H1 (cell line): Measurements from ENCODE around the gene UNC93A. TPM values are rescaled to one million over a fixed set of nuclear protein-coding genes. Genes with fewer than 3 reads are reported as not detected.

Experiments used
- CTCF ChIA-PET: fragments of 300-600 bp; sonication (Branson Sonifier 250); formaldehyde crosslinking; loops from one replicate; lab custom pipeline; 2021; ENCODE audit not compliant: partially characterized antibody; lab: Charles Lee
- POLR2A ChIA-PET: fragments of 300-600 bp; sonication (Branson Sonifier 250); formaldehyde crosslinking; loops from one replicate; lab custom pipeline; 2021; ENCODE audit warnings: inconsistent platforms; ENCODE audit not compliant: partially characterized antibody; lab: Charles Lee
- DNase-seq, 2 experiments: peaks; one replicate each; pipeline versions ENCODE4 v3.0.0 to v3.0.0-alpha.2; 2010 to 2022; ENCODE audit warnings: low spot score in 2 of 2, low read depth in 1 of 2, mixed read lengths in 1 of 2
- FAIRE-seq: peaks from 2 replicates; lab custom pipeline; 2011; peaks lifted over from hg19 to GRCh38; lab: Jason Lieb, UNC
- H2AFZ ChIP-seq: 2 replicates; pipeline ENCODE4 v1.8.1; 2012; ENCODE audit warnings: low read length, inconsistent platforms
- H2AK5ac ChIP-seq: 2 replicates; pipeline ENCODE4 v1.6.1; 2013; ENCODE audit warnings: low read depth, low read length
- H2BK120ac ChIP-seq: replicated peaks from 2 replicates; pipeline ENCODE3; 2013; ENCODE audit warnings: low read depth, low read length, inconsistent platforms
- H2BK12ac ChIP-seq: 2 replicates; pipeline ENCODE4 v1.6.1; 2013; ENCODE audit warnings: low read depth, low read length
- H2BK15ac ChIP-seq: 2 replicates; pipeline ENCODE4 v1.6.1; 2013; ENCODE audit warnings: low read length
- H2BK20ac ChIP-seq: 2 replicates; pipeline ENCODE4 v1.6.1; 2013; ENCODE audit warnings: low read length
- H2BK5ac ChIP-seq: 2 replicates; pipeline ENCODE4 v1.6.1; 2013; ENCODE audit warnings: low read depth, low read length
- H3K14ac ChIP-seq: 2 replicates; pipeline ENCODE4 v1.6.1; 2013; ENCODE audit warnings: inconsistent platforms; ENCODE audit not compliant: insufficient read length
- H3K18ac ChIP-seq: 2 replicates; pipeline ENCODE4 v1.6.1; 2013; ENCODE audit warnings: low read length; ENCODE audit errors: extremely low read depth
- H3K23ac ChIP-seq: 2 replicates; pipeline ENCODE4 v1.6.1; 2013; ENCODE audit warnings: inconsistent platforms; ENCODE audit not compliant: insufficient read length
- H3K23me2 ChIP-seq: 2 replicates; pipeline ENCODE4 v1.6.1; 2013; ENCODE audit warnings: low read depth, low read length
- H3K27ac ChIP-seq: 2 replicates; pipeline ENCODE4 v1.6.1; 2011; ENCODE audit warnings: low read depth, low read length, inconsistent platforms
- H3K27me3 ChIP-seq, 4 experiments: replicated peaks in 1 of 4; 1 replicate in 1 of 4; 2 replicates in 3 of 4; pipeline versions ENCODE4 v1.6.1 to v1.8.1; 2011 to 2013; ENCODE audit warnings: low read length in 3 of 4, mild to moderate bottlenecking in 3 of 4, inconsistent platforms in 2 of 4, mixed read lengths in 2 of 4, moderate library complexity in 1 of 4; ENCODE audit not compliant: control insufficient read depth in 3 of 4, insufficient read depth in 3 of 4; ENCODE audit errors: extremely low read depth in 1 of 4
- H3K36me3 ChIP-seq, 4 experiments: 2 replicates each; pipeline versions ENCODE4 v1.6.1 to v1.8.1; 2011 to 2013; ENCODE audit warnings: mild to moderate bottlenecking in 4 of 4, low read length in 3 of 4, moderate library complexity in 2 of 4, control low read depth in 1 of 4, inconsistent platforms in 1 of 4; ENCODE audit not compliant: insufficient read depth in 4 of 4, control insufficient read depth in 2 of 4
- H3K4ac ChIP-seq: replicated peaks from 2 replicates; pipeline ENCODE3; 2013; ENCODE audit warnings: low read length, low read depth, mixed read lengths, inconsistent platforms; ENCODE audit not compliant: insufficient read length
- H3K4me1 ChIP-seq, 4 experiments: replicated peaks in 1 of 4; 1 replicate in 1 of 4; 2 replicates in 3 of 4; pipeline versions ENCODE4 v1.6.1 to v1.8.1; 2011 to 2013; ENCODE audit warnings: low read length in 3 of 4, inconsistent platforms in 2 of 4, mixed read lengths in 1 of 4; ENCODE audit not compliant: insufficient read depth in 4 of 4, control insufficient read depth in 3 of 4
- H3K4me2 ChIP-seq, 2 experiments: 2 replicates each; pipeline versions ENCODE4 v1.6.1 to v1.8.1; 2011 to 2013; ENCODE audit warnings: low read depth in 2 of 2, low read length in 2 of 2, control low read depth in 1 of 2, inconsistent platforms in 1 of 2, mild to moderate bottlenecking in 1 of 2; ENCODE audit not compliant: insufficient read depth in 1 of 2
- H3K4me3 ChIP-seq, 4 experiments: fragments of 200-600, 300-600 bp in 1 of 4; sonication (generic), shearing (Covaris generic), sonication (Bioruptor Twin) in 1 of 4; 2 replicates each; pipeline versions ENCODE4 v1.5.1 to v1.8.1; 2011 to 2016; ENCODE audit warnings: low read length in 4 of 4, low read depth in 3 of 4, control low read depth in 2 of 4, inconsistent platforms in 2 of 4, mild to moderate bottlenecking in 2 of 4, mixed read lengths in 1 of 4, moderate library complexity in 1 of 4; ENCODE audit not compliant: insufficient read depth in 2 of 4; ENCODE audit errors: extremely low read depth in 1 of 4
- H3K56ac ChIP-seq: replicated peaks from 2 replicates; pipeline ENCODE3; 2013; ENCODE audit warnings: low read depth, mild to moderate bottlenecking, mixed read lengths, low read length, inconsistent platforms; ENCODE audit not compliant: insufficient read length
- H3K79me1 ChIP-seq: 2 replicates; pipeline ENCODE4 v1.6.1; 2013; ENCODE audit warnings: low read depth, low read length, control low read depth
- H3K79me2 ChIP-seq, 2 experiments: 2 replicates each; pipeline versions ENCODE4 v1.6.1 to v1.8.1; 2012 to 2013; ENCODE audit warnings: low read length in 2 of 2, mild to moderate bottlenecking in 2 of 2, inconsistent platforms in 1 of 2; ENCODE audit not compliant: insufficient read depth in 2 of 2, control insufficient read depth in 1 of 2
- H3K9ac ChIP-seq, 4 experiments: replicated peaks in 1 of 4; 1 replicate in 1 of 4; 2 replicates in 3 of 4; pipeline versions ENCODE4 v1.6.1 to v1.8.1; 2011 to 2013; ENCODE audit warnings: low read depth in 3 of 4, low read length in 3 of 4, control low read depth in 2 of 4, mild to moderate bottlenecking in 2 of 4, moderate library complexity in 2 of 4, inconsistent platforms in 1 of 4; ENCODE audit errors: extremely low read depth in 1 of 4
- H3K9me3 ChIP-seq, 2 experiments: 2 replicates each; pipeline versions ENCODE4 v1.6.1 to v1.8.1; 2012 to 2013; ENCODE audit warnings: mild to moderate bottlenecking in 2 of 2, moderate library complexity in 2 of 2, control low read depth in 1 of 2, inconsistent platforms in 1 of 2, low read depth in 1 of 2, low read length in 1 of 2, mixed read lengths in 1 of 2; ENCODE audit not compliant: insufficient read depth in 2 of 2
- H4K20me1 ChIP-seq, 2 experiments: replicated peaks in 1 of 2; 2 replicates each; pipeline versions ENCODE3 to v1.8.1; 2011 to 2013; ENCODE audit warnings: inconsistent platforms in 2 of 2, low read length in 2 of 2, mild to moderate bottlenecking in 1 of 2; ENCODE audit not compliant: insufficient read depth in 2 of 2, control insufficient read depth in 1 of 2
- H4K5ac ChIP-seq: 2 replicates; pipeline ENCODE4 v1.6.1; 2013; ENCODE audit warnings: low read length, low read depth, mixed read lengths, inconsistent platforms; ENCODE audit not compliant: insufficient read length
- H4K8ac ChIP-seq: 2 replicates; pipeline ENCODE4 v1.8.0; 2013; ENCODE audit warnings: mild to moderate bottlenecking, moderate library complexity, low read length, inconsistent platforms; ENCODE audit not compliant: insufficient read depth; ENCODE audit errors: extremely low read depth
- H4K91ac ChIP-seq: replicated peaks from 2 replicates; pipeline ENCODE3; 2013; ENCODE audit warnings: low read length, mixed read lengths, inconsistent platforms; ENCODE audit not compliant: insufficient read length
- CEBPB ChIP-seq: IDR thresholded peaks from 2 replicates; pipeline ENCODE4 v1.6.1; 2012; ENCODE audit warnings: low read depth, low read length
- CHD1 ChIP-seq: IDR thresholded peaks from 2 replicates; pipeline ENCODE4 v1.6.1; 2012; ENCODE audit warnings: low read depth, low read length, improper control_type of control experiment
- EGR1 ChIP-seq: IDR thresholded peaks from 2 replicates; pipeline ENCODE4 v1.6.1; 2011; ENCODE audit warnings: low read depth, low read length, borderline replicate concordance
- EZH2 ChIP-seq: fragments of 200-600 bp; sonication (generic); IDR thresholded peaks from 2 replicates; pipeline ENCODE4 v1.7.1; 2012; ENCODE audit warnings: low read depth, mild to moderate bottlenecking, moderate library complexity, low read length, inconsistent platforms; ENCODE audit not compliant: severe bottlenecking
- JUND ChIP-seq: IDR thresholded peaks from 2 replicates; pipeline ENCODE4 v1.6.1; 2011; ENCODE audit warnings: mild to moderate bottlenecking, improper control_type of control experiment, low read length
- MAFK ChIP-seq: IDR thresholded peaks from 2 replicates; pipeline ENCODE4 v1.6.1; 2012; ENCODE audit warnings: low read depth, mild to moderate bottlenecking, improper control_type of control experiment, low read length
- RFX5 ChIP-seq: IDR thresholded peaks from 2 replicates; pipeline ENCODE4 v1.6.1; 2011; ENCODE audit warnings: low read depth, low read length, improper control_type of control experiment, borderline replicate concordance
- RNF2 ChIP-seq: fragments of 200-900, 300-1000 bp; sonication (generic); IDR thresholded peaks from 2 replicates; pipeline ENCODE4 v1.7.1; 2016; ENCODE audit warnings: borderline replicate concordance, low read depth, mild to moderate bottlenecking, antibody characterized with exemption, low read length; ENCODE audit not compliant: poor library complexity, severe bottlenecking; ENCODE audit errors: missing control alignments
- SAP30 ChIP-seq: fragments of 300-600 bp; sonication (generic); IDR thresholded peaks from 2 replicates; pipeline ENCODE4 v1.7.1; 2012; ENCODE audit warnings: low read length, moderate library complexity, mild to moderate bottlenecking, inconsistent platforms; ENCODE audit not compliant: insufficient read depth, insufficient replicate concordance
- SIN3A ChIP-seq, 2 experiments: IDR thresholded peaks in 1 of 2; conservative IDR thresholded peaks in 1 of 2; 2 replicates each; pipeline ENCODE4 v1.6.1; 2011 to 2012; ENCODE audit warnings: low read length in 2 of 2, improper control_type of control experiment in 1 of 2, low read depth in 1 of 2, mild to moderate bottlenecking in 1 of 2
- WGBS, 2 experiments: shearing (Covaris generic) in 1 of 2; methylation state at CpG; one replicate each; pipeline versions ENCODE4 v1.1.6 to v1.1.7; 2013 to 2015; ENCODE audit warnings: low lambda C conversion rate in 2 of 2, mixed read lengths in 2 of 2, inconsistent platforms in 1 of 2, low coverage in 1 of 2, missing lambda C conversion rate in 1 of 2; ENCODE audit not compliant: insufficient replicate concordance in 2 of 2, insufficient coverage in 1 of 2, insufficient read length in 1 of 2; ENCODE audit errors: extremely low coverage in 1 of 2, missing lambda C conversion rate in 1 of 2; 5-methylcytosine and 5-hydroxymethylcytosine counted together
- polyA plus RNA-seq, 7 experiments: library from polyadenylated mRNA; depleted of rRNA in 3 of 7; stranded (reverse) in 5 of 7; unstranded in 2 of 7; fragments of >200 nt in 5 of 7; fragments of 200-250 nt in 2 of 7; gene quantifications; 1 replicate in 5 of 7; 2 replicates in 1 of 7; 4 replicates in 1 of 7; pipeline versions ENCODE4 v1.2.1 to v1.2.3, GENCODE V29; 2011 to 2013; ENCODE audit warnings: missing spikeins in 2 of 7, mixed read lengths in 2 of 7
- total RNA-seq: library from RNA; stranded (reverse); fragmentation: NEBNext Ultra II Directional; extraction: Animal tissue kit (Norgen Biotek cat#: 25700); gene quantifications from 2 replicates; pipeline ENCODE4 v1.2.1, GENCODE V29; 2021

Gene UNC93A
- total and polyA plus RNA-seq, 2 of the 8 experiments (the other 6 are each of a cell fraction or from before 2014, with no cell fraction given), result 0.39 TPM; not detected in 1

GRCh38 chr6:167327391-167327790, 36.3 kb downstream of the UNC93A start:
- Histone ChIP-seq H3K4me2 (no peak overlapping the region), H3K27me3 (no peaks in the 10 kb centered on the region), H3K4me3 (no peak overlapping the region), H3K36me3 (no peaks in the 10 kb centered on the region), H3K4me1 (no peaks in the 10 kb centered on the region; a peak in 1 of 7 replicates), H3K79me2 (no peaks in the 10 kb centered on the region), H3K23me2 (no peaks in the 10 kb centered on the region), H4K5ac (no peak overlapping the region), H3K56ac (no peak overlapping the region), H2BK20ac (no peak overlapping the region), H3K9me3 (peaks cover 0 to 3% of the 10 kb centered on the region in 2 experiments; a peak in 1 of 4 replicates), H3K23ac (no peak overlapping the region), H3K9ac (no peak overlapping the region), H3K14ac (no peak overlapping the region), H3K4ac (no peak overlapping the region), H2BK15ac (no peak overlapping the region), H3K79me1 (no peaks in the 10 kb centered on the region), H2BK12ac (no peak overlapping the region), H2BK120ac (no peak overlapping the region), H4K8ac (no peak overlapping the region), H3K27ac (no peak overlapping the region), H2BK5ac (no peak overlapping the region), H4K91ac (no peak overlapping the region), H2AFZ (no peak overlapping the region), H2AK5ac (no peak overlapping the region), H3K18ac (no peak overlapping the region), H4K20me1 (no peaks in the 10 kb centered on the region)
- ChIA-PET CTCF (interaction anchor here (0.6 to 3.7 kb wide), 3 partner anchors 24 to 617 kb away, joined by 3 to 17 read pairs (median 3); no protein-coding TSS in a partner anchor), POLR2A (no interaction called here)
- DNase-seq (no peak), FAIRE-seq (no peak)
- 92% methylated on average over 4 of the region's 4 CpGs; no CpG with 5 or more reads in 1 of the 2 experiments for WGBS, 2 experiments
- no peak for TF ChIP-seq CHD1
- no peak for TF ChIP-seq JUND
- no peak for TF ChIP-seq RNF2
- no peak for TF ChIP-seq RFX5
- TF ChIP-seq EGR1, result no peak
- no peak for TF ChIP-seq MAFK
- TF ChIP-seq SIN3A (conservative IDR thresholded peaks at IDR 0.05 in 1 of 2, IDR thresholded peaks at IDR 0.05 in 1 of 2; ENCODE audit: low read depth in 1 of 2, low read length in 2 of 2), result no peak
- TF ChIP-seq CEBPB, result no peak
- TF ChIP-seq SAP30, result no peak
- no peak for TF ChIP-seq EZH2
